ENCODE data around the gene SEZ6. TPM values are rescaled to one million over a fixed set of nuclear protein-coding genes. Genes with fewer than 3 reads are reported as not detected.

SEZ6 gene
- total RNA-seq, 1 experiment from 2014 or later, result not detected

DNA sequence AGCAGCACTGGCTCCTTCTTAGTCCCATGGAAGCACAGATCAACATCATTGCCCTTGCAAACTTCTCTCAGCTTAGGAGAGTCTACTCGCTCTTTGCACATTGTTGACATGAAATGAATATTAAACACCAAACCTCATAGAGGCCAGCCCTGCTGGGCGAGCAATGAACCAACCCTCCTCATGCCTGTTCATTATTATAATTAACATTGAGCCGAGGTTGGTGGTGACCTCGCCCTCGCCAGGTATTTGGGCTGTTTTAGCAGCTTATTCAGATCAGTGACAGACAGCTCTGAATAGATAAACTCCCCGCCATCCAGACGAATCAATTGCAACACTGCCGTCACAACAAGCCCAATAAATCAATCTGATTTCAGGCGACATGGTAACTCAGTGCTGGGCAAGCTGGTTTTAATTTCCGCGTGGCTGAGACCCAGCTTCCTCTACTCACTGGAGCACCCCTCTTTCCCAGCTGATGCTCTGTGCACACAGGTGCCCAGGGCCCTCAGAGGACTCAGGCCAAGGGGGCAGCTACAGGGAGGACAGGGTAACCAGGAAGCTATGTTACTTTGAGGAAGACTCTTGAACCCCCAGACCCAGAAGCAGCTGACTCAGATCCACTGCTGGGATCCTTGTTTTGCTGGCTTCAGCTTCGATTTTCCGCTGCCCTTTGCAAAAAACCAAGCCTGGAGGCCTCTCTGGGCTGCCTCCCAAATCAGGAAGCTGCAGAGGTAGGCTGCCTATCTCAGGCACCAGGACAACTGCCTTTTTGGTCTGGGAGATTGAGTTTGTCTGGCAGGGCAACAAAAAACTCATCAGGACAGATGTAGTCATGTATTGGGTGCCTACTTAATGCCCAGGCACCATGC, 10.7 kb upstream of the SEZ6 start:
- Histone ChIP-seq H3K36me3 (ENCODE audit: low read depth) (no peaks in the 10 kb centered on the region), H3K79me2 (ENCODE audit: low read depth) (no peaks in the 10 kb centered on the region), H3K27ac (no peak overlapping the region), H3K27me3 (ENCODE audit: insufficient read depth, low read depth) (peaks cover 79% of the 10 kb centered on the region), H3F3A (ENCODE audit: insufficient read depth, low read depth) (no peaks in the 10 kb centered on the region), H2AFZ (no peak overlapping the region), H3K4me1 (replicated peaks; ENCODE audit: insufficient read depth) (no peaks in the 10 kb centered on the region), H3K4me3 (no peak overlapping the region), H3K4me2 (no peak overlapping the region), H4K20me1 (ENCODE audit: insufficient read depth) (no peaks in the 10 kb centered on the region), H3K9me2 (ENCODE audit: insufficient read depth) (no peaks in the 10 kb centered on the region), H3K9me3 (ENCODE audit: insufficient read depth, low read depth) (no peaks in the 10 kb centered on the region)
- POLR2A ChIA-PET (ENCODE audit: unreplicated experiment), result interaction anchor here (0.6 kb wide), 2 partner anchors 48 to 91 kb away, joined by 3 to 4 read pairs; no protein-coding TSS in a partner anchor
- CTCF ChIA-PET, result interaction anchor here (0.6 kb wide), 1 partner anchor 367 kb away, joined by 3 read pairs; no protein-coding TSS in a partner anchor
- no peak for DNase-seq
- no TSS peak for BruUV-seq (replicated peaks)
- TF ChIP-seq, protein P1, sequence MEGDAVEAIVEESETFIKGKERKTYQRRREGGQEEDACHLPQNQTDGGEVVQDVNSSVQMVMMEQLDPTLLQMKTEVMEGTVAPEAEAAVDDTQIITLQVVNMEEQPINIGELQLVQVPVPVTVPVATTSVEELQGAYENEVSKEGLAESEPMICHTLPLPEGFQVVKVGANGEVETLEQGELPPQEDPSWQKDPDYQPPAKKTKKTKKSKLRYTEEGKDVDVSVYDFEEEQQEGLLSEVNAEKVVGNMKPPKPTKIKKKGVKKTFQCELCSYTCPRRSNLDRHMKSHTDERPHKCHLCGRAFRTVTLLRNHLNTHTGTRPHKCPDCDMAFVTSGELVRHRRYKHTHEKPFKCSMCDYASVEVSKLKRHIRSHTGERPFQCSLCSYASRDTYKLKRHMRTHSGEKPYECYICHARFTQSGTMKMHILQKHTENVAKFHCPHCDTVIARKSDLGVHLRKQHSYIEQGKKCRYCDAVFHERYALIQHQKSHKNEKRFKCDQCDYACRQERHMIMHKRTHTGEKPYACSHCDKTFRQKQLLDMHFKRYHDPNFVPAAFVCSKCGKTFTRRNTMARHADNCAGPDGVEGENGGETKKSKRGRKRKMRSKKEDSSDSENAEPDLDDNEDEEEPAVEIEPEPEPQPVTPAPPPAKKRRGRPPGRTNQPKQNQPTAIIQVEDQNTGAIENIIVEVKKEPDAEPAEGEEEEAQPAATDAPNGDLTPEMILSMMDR (conservative IDR thresholded peaks at IDR 0.05), result no peak
- TF ChIP-seq EZH2 (IDR thresholded peaks at IDR 0.05; ENCODE audit: low read depth), result no peak
- intact Hi-C loops (cut with micrococcal nuclease; ENCODE audit: unreplicated experiment), result no loop called here

DNA sequence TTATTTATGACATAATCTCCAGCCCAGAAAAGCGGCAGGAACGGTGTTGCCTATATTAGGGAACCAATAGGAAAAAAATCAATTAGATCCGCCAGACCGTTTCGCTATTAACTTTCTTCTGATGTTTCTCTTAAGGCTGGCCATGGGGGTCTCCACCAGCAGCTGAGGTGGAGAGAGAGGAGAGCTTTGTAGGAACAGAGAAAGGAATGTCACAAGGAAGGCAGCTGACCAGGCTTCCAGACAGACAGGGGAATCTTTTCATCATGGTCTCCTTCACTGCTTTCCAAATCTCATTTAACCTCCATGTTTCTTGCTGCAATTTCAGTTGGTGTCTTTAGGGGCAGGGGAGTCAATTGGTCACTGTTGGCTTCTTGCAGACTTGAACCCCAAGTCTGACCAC, 8.9 kb upstream of the SEZ6 start:
- Histone ChIP-seq H3K36me3 (ENCODE audit: low read depth) (no peaks in the 10 kb centered on the region), H3K9me3 (ENCODE audit: insufficient read depth, low read depth) (no peaks in the 10 kb centered on the region), H3K4me1 (replicated peaks; ENCODE audit: insufficient read depth) (no peaks in the 10 kb centered on the region), H3K4me2 (no peak overlapping the region), H3K27me3 (ENCODE audit: insufficient read depth, low read depth) (peaks cover 77% of the 10 kb centered on the region), H3F3A (ENCODE audit: insufficient read depth, low read depth) (no peaks in the 10 kb centered on the region), H4K20me1 (ENCODE audit: insufficient read depth) (no peaks in the 10 kb centered on the region), H3K27ac (no peak overlapping the region), H2AFZ (no peak overlapping the region), H3K79me2 (ENCODE audit: low read depth) (no peaks in the 10 kb centered on the region), H3K9me2 (ENCODE audit: insufficient read depth) (no peaks in the 10 kb centered on the region), H3K4me3 (no peak overlapping the region)
- POLR2A ChIA-PET (ENCODE audit: unreplicated experiment), result no interaction called here
- no TSS peak for BruUV-seq (replicated peaks)
- CTCF ChIA-PET, result no interaction called here
- intact Hi-C loops (cut with micrococcal nuclease; ENCODE audit: unreplicated experiment), result no loop called here
- no peak for TF ChIP-seq EZH2 (IDR thresholded peaks at IDR 0.05; ENCODE audit: low read depth)
- TF ChIP-seq, protein P1 (conservative IDR thresholded peaks at IDR 0.05), result no peak
- DNase-seq, result no peak

DNA sequence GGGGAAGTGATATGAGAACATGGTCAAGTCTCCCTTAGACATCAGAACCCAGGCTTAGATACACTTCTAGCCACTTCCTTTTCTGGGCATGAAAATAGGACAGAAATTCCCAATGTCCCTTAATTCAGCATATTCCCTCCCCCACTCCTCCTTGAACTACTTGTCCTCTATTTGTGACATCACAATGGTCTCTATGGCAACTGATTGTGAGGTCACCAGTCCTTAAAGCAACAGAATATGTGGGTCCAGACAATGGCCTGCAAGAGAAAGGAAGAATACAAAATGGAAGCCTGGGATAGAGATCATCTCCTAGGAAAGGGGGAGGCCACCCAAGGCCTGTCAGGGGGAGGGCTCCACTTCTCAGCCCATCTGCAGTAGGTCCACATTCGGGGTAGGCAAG, 6.7 kb upstream of the SEZ6 start:
- BruUV-seq (replicated peaks), result no TSS peak
- no peak overlapping the region for H2AFZ ChIP-seq
- ChIA-PET POLR2A (ENCODE audit: unreplicated experiment) (no interaction called here), CTCF (no interaction called here)
- no peak for DNase-seq
- H3K36me3 ChIP-seq (ENCODE audit: low read depth), result no peaks in the 10 kb centered on the region
- intact Hi-C loops (cut with micrococcal nuclease; ENCODE audit: unreplicated experiment), result no loop called here
- H3K9me3 ChIP-seq (ENCODE audit: insufficient read depth, low read depth), result no peaks in the 10 kb centered on the region
- no peaks in the 10 kb centered on the region for H3K9me2 ChIP-seq (ENCODE audit: insufficient read depth)
- TF ChIP-seq EZH2 (IDR thresholded peaks at IDR 0.05; ENCODE audit: low read depth), result no peak
- TF ChIP-seq, protein P1 (conservative IDR thresholded peaks at IDR 0.05), result no peak
- no peak overlapping the region for H3K4me2 ChIP-seq
- peaks cover 67% of the 10 kb centered on the region for H3K27me3 ChIP-seq (ENCODE audit: insufficient read depth, low read depth)
- no peak overlapping the region for H3K27ac ChIP-seq
- H3F3A ChIP-seq (ENCODE audit: insufficient read depth, low read depth), result no peaks in the 10 kb centered on the region
- no peak overlapping the region for H3K4me3 ChIP-seq
- no peaks in the 10 kb centered on the region; the same call in 1 of the 2 replicates for H3K4me1 ChIP-seq (replicated peaks; ENCODE audit: insufficient read depth)
- no peaks in the 10 kb centered on the region for H4K20me1 ChIP-seq (ENCODE audit: insufficient read depth)
- H3K79me2 ChIP-seq (ENCODE audit: low read depth), result no peaks in the 10 kb centered on the region

Data from PC-9 (cell line).